Measurements from ENCODE around the gene ZNF524. TPM values are rescaled to one million over a fixed set of nuclear protein-coding genes. Genes with fewer than 3 reads are reported as not detected.

The ZNF524 gene
- total RNA-seq, 1 donor from 2014 or later: 9.3 TPM

DNA sequence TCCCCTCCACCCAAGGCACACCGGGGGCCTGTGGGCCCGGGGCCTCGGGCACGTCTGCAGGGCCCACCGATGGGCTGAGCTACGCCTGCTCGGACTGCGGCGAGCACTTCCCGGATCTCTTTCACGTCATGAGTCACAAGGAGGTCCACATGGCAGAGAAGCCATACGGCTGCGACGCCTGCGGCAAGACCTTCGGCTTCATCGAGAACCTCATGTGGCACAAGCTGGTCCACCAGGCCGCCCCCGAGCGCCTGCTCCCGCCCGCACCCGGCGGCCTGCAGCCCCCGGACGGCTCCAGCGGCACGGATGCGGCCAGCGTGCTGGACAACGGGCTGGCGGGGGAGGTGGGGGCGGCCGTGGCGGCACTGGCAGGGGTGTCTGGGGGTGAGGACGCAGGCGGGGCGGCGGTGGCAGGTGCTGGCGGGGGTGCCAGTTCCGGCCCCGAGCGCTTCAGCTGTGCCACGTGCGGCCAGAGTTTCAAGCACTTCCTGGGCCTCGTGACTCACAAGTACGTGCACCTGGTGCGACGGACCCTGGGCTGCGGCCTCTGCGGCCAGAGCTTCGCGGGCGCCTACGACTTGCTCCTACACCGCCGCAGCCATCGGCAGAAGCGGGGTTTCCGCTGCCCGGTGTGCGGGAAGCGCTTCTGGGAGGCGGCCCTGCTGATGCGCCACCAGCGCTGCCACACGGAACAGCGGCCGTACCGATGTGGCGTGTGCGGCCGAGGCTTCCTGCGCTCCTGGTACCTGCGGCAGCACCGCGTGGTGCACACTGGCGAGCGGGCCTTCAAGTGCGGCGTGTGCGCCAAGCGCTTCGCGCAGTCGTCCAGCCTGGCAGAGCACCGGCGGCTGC is 15.7 kb downstream of the ZNF524 start:
- Mint-ChIP-seq H3K36me3 (ENCODE audit: low read depth, unreplicated experiment) (peaks cover 18% of the 10 kb centered on the region), H3K4me3 (ENCODE audit: unreplicated experiment) (no peak overlapping the region), H3K27me3 (ENCODE audit: unreplicated experiment) (peaks cover 13% of the 10 kb centered on the region), H3K9me3 (ENCODE audit: unreplicated experiment) (no peaks in the 10 kb centered on the region), H3K4me1 (ENCODE audit: unreplicated experiment) (no peaks in the 10 kb centered on the region), H3K27ac (ENCODE audit: unreplicated experiment) (no peak overlapping the region)
- DNase-seq (ENCODE audit: low spot score): no peak
- TF ChIP-seq, protein P1, sequence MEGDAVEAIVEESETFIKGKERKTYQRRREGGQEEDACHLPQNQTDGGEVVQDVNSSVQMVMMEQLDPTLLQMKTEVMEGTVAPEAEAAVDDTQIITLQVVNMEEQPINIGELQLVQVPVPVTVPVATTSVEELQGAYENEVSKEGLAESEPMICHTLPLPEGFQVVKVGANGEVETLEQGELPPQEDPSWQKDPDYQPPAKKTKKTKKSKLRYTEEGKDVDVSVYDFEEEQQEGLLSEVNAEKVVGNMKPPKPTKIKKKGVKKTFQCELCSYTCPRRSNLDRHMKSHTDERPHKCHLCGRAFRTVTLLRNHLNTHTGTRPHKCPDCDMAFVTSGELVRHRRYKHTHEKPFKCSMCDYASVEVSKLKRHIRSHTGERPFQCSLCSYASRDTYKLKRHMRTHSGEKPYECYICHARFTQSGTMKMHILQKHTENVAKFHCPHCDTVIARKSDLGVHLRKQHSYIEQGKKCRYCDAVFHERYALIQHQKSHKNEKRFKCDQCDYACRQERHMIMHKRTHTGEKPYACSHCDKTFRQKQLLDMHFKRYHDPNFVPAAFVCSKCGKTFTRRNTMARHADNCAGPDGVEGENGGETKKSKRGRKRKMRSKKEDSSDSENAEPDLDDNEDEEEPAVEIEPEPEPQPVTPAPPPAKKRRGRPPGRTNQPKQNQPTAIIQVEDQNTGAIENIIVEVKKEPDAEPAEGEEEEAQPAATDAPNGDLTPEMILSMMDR (IDR thresholded peaks at IDR 0.05; ENCODE audit: unreplicated experiment): no peak

DNA sequence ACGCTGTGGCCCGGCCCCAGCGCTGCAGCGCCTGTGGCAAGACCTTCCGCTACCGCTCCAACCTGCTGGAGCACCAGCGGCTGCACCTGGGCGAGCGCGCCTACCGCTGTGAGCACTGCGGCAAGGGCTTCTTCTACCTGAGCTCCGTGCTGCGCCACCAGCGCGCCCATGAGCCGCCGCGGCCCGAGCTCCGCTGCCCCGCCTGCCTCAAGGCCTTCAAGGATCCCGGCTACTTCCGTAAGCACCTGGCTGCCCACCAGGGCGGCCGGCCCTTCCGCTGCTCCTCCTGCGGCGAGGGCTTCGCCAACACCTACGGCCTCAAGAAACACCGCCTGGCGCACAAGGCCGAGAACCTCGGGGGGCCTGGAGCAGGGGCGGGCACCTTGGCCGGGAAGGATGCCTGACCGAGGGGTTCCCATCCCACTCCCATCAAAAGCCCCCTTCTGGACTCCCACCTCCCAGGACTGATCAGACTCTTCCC is 16.3 kb downstream of the ZNF524 start:
- TF ChIP-seq, protein P1 (IDR thresholded peaks at IDR 0.05; ENCODE audit: unreplicated experiment): no peak
- H3K27ac Mint-ChIP-seq (ENCODE audit: unreplicated experiment): no peak overlapping the region
- no peak for DNase-seq (ENCODE audit: low spot score)
- H3K4me1 Mint-ChIP-seq (ENCODE audit: unreplicated experiment): no peaks in the 10 kb centered on the region
- no peaks in the 10 kb centered on the region for H3K9me3 Mint-ChIP-seq (ENCODE audit: unreplicated experiment)
- H3K27me3 Mint-ChIP-seq (ENCODE audit: unreplicated experiment): peaks cover 13% of the 10 kb centered on the region
- H3K36me3 Mint-ChIP-seq (ENCODE audit: low read depth, unreplicated experiment): peaks cover 15% of the 10 kb centered on the region
- H3K4me3 Mint-ChIP-seq (ENCODE audit: unreplicated experiment): no peak overlapping the region

DNA sequence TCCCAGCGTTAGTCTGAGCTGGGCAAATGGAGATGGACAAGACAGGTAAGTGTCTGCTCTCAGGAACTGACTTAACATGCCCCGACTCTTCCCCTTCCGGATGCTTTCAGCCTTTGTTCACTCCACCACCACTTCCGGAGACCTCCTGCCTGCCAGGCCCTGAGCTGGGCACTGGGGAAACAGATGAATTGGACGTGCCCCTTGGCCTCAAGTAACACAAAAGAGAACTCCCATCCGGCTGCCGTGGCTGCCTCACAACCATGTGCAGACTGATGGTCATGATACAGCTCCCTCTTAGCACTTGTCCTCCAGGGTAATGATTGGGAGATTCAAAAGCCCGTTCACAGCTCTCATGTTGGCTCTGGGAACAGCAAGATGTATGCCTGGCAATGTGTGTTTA is 17.3 kb downstream of the ZNF524 start:
- peaks cover 13% of the 10 kb centered on the region for H3K27me3 Mint-ChIP-seq (ENCODE audit: unreplicated experiment)
- H3K27ac Mint-ChIP-seq (ENCODE audit: unreplicated experiment): peak overlapping the region; percentile 64
- no peaks in the 10 kb centered on the region for H3K4me1 Mint-ChIP-seq (ENCODE audit: unreplicated experiment)
- DNase-seq (ENCODE audit: low spot score): no peak
- peaks cover 10% of the 10 kb centered on the region for H3K36me3 Mint-ChIP-seq (ENCODE audit: low read depth, unreplicated experiment)
- H3K9me3 Mint-ChIP-seq (ENCODE audit: unreplicated experiment): no peaks in the 10 kb centered on the region
- TF ChIP-seq, protein P1 (IDR thresholded peaks at IDR 0.05; ENCODE audit: unreplicated experiment): no peak
- H3K4me3 Mint-ChIP-seq (ENCODE audit: unreplicated experiment): peak overlapping the region; percentile 71

DNA sequence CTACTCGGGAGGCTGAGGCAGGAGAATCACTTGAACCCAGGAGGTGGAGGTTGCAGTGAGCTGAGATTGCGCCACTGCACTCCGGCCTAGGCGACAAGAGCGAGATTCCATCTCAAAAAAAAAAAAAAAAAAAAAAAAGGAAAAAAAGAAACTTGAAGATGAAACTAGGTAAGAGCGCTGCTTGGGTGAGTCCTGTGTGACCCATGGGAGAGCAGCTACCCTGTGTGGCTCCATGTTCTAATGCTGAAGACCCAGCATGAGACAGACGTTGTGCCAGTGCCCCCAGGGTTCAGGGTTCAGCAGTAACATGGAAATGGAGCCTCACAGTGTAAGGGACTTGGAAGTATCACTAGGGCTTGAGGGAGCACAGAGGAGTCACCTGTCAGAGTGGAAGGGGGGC is 18.3 kb downstream of the ZNF524 start:
- H3K27me3 Mint-ChIP-seq (ENCODE audit: unreplicated experiment): peaks cover 12% of the 10 kb centered on the region
- DNase-seq (ENCODE audit: low spot score): no peak
- no peak overlapping the region for H3K4me3 Mint-ChIP-seq (ENCODE audit: unreplicated experiment)
- TF ChIP-seq, protein P1 (IDR thresholded peaks at IDR 0.05; ENCODE audit: unreplicated experiment): no peak
- H3K36me3 Mint-ChIP-seq (ENCODE audit: low read depth, unreplicated experiment): peaks cover 13% of the 10 kb centered on the region
- H3K9me3 Mint-ChIP-seq (ENCODE audit: unreplicated experiment): no peaks in the 10 kb centered on the region
- no peak overlapping the region for H3K27ac Mint-ChIP-seq (ENCODE audit: unreplicated experiment)
- H3K4me1 Mint-ChIP-seq (ENCODE audit: unreplicated experiment): peaks cover 3% of the 10 kb centered on the region

DNA sequence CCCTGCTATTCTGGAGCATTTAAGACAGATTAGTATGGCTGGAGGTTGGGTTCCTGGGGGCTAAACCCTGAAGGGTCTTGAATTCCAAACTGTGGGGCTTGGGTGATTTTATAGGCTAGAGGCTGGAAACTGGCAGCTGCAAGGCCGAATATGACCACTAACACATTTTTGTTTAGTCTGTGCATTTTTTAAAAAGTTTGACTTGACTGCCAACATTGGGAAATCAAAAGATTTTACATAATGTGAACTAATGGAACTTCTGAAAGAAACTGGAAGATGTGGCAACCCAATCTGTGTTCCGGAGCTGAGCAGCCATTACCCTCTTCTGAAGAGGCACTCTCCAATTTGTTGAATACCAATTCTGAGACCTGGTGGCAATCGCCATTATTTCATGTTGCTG is 19.2 kb downstream of the ZNF524 start:
- no peak for DNase-seq (ENCODE audit: low spot score)
- H3K4me1 Mint-ChIP-seq (ENCODE audit: unreplicated experiment): peaks cover 9% of the 10 kb centered on the region
- H3K36me3 Mint-ChIP-seq (ENCODE audit: low read depth, unreplicated experiment): peaks cover 17% of the 10 kb centered on the region
- H3K27me3 Mint-ChIP-seq (ENCODE audit: unreplicated experiment): peaks cover 17% of the 10 kb centered on the region
- H3K27ac Mint-ChIP-seq (ENCODE audit: unreplicated experiment): no peak overlapping the region
- H3K9me3 Mint-ChIP-seq (ENCODE audit: unreplicated experiment): no peaks in the 10 kb centered on the region
- H3K4me3 Mint-ChIP-seq (ENCODE audit: unreplicated experiment): no peak overlapping the region
- TF ChIP-seq, protein P1 (IDR thresholded peaks at IDR 0.05; ENCODE audit: unreplicated experiment): no peak

Data from endothelial cell (in vitro differentiated cells).